ENCODE data around the gene PKP1. TPM values are rescaled to one million over a fixed set of nuclear protein-coding genes. Genes with fewer than 3 reads are reported as not detected.

The PKP1 gene
- total RNA-seq, 2 experiments from 2014 or later = not detected

- Mint-ChIP-seq H3K27ac (no peak overlapping the region), H3K36me3 (ENCODE audit: low read depth) (no peaks in the 10 kb centered on the region), H3K27me3 (ENCODE audit: low read depth) (peaks cover 11% of the 10 kb centered on the region), H3K4me3 (no peak overlapping the region), H3K9me3 (ENCODE audit: insufficient read depth) (no peaks in the 10 kb centered on the region), H3K4me1 (ENCODE audit: low read depth) (no peaks in the 10 kb centered on the region)
- DNase-seq (no peak), ATAC-seq (no peak)
- ChIA-PET POLR2A (no interaction called here), CTCF (no interaction called here)
Measured at GRCh38 chr1:201302163-201303152, 19.2 kb downstream of the PKP1 start.

- no peak overlapping the region for H3K27ac Mint-ChIP-seq
- CTCF ChIA-PET = interaction anchor here (0.9 kb wide), 1 partner anchor 44 kb away, joined by 3 read pairs; no protein-coding TSS in a partner anchor
- DNase-seq (no peak), ATAC-seq (no peak)
- POLR2A ChIA-PET = no interaction called here
- no peaks in the 10 kb centered on the region for H3K36me3 Mint-ChIP-seq (ENCODE audit: low read depth)
- peaks cover 7% of the 10 kb centered on the region for H3K27me3 Mint-ChIP-seq (ENCODE audit: low read depth)
- no peak overlapping the region for H3K4me3 Mint-ChIP-seq
- no peaks in the 10 kb centered on the region for H3K4me1 Mint-ChIP-seq (ENCODE audit: low read depth)
- no peaks in the 10 kb centered on the region for H3K9me3 Mint-ChIP-seq (ENCODE audit: insufficient read depth)
Measured at GRCh38 chr1:201304126-201304525, 20.8 kb downstream of the PKP1 start.

- Mint-ChIP-seq H3K36me3 (ENCODE audit: low read depth) (no peaks in the 10 kb centered on the region), H3K27me3 (ENCODE audit: low read depth) (peaks cover 14% of the 10 kb centered on the region), H3K9me3 (ENCODE audit: insufficient read depth) (no peaks in the 10 kb centered on the region), H3K4me3 (no peak overlapping the region), H3K27ac (no peak overlapping the region), H3K4me1 (ENCODE audit: low read depth) (no peaks in the 10 kb centered on the region)
- CTCF ChIA-PET = no interaction called here
- ATAC-seq = no peak
- no peak for DNase-seq
- POLR2A ChIA-PET = no interaction called here
Measured at GRCh38 chr1:201305815-201306214, 22.5 kb downstream of the PKP1 start.

DNA sequence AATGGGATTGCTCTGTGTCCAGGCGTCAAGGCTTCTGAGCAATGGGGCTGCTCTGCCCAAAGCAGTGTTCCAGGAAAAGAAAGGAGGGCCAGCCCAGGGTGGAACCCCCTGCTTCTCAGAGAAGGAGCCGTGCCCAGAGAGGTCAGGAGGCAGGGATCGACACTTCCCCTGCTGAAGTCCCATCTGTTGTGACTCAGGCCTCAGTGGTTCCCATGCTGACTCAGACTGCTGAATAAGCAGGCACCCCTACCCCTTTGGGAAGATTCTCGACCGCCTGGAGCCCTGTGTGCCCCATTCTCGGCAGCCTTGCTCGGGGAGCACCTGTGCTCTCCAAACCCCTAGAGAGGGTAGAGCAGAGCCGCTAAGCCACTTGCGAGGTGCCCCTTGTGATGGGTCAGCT is 23.9 kb downstream of the PKP1 start:
- no peak overlapping the region for H3K4me3 Mint-ChIP-seq

DNA sequence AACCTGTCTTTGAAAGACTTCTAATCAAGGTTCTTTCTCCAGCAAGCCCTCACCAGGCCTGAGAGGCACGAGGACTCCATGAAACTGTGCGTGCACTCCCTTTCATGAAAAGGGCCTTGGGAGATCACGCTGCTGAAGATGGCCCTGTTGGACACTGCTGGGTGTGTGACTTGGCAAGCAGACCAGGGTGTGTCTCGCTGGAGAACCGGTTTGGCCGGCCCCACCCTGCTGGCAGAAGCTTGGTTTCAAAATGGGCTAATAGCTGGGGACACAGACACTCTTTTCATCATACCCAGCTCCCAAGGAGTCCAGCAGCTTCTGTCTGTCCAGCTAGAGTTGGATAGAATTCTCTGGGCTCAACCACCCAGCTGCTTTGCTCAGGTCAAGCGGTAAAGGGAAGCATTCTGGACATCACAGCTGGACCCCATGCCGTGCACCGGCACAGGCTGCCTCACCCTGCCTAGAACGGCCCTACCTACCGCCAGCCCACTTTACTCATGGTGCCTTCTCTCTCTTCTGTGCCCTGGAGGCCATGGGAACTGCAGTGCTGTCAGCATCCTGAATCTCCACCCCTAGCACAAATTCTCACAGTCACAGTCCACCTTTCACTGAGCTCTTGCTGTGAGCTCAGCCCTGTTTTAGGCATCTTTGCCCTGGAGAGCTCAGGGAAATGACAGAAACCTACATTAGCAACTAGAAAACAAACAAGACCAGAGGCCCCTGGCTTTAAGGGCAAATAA is 24.6 kb downstream of the PKP1 start:
- CTCF ChIA-PET = no interaction called here
- peaks cover 14% of the 10 kb centered on the region for H3K27me3 Mint-ChIP-seq (ENCODE audit: low read depth)

More for the DNA sequence above, 23.9 kb downstream of the PKP1 start:
- H3K27me3 Mint-ChIP-seq (ENCODE audit: low read depth) = peaks cover 14% of the 10 kb centered on the region
- POLR2A ChIA-PET = no interaction called here
- DNase-seq = no peak
- H3K27ac Mint-ChIP-seq = no peak overlapping the region
- no peaks in the 10 kb centered on the region for H3K36me3 Mint-ChIP-seq (ENCODE audit: low read depth)
- no peaks in the 10 kb centered on the region for H3K9me3 Mint-ChIP-seq (ENCODE audit: insufficient read depth)
- CTCF ChIA-PET = no interaction called here
- no peak for ATAC-seq
- peaks cover 13% of the 10 kb centered on the region for H3K4me1 Mint-ChIP-seq (ENCODE audit: low read depth)

GRCh38 chr1:201309416-201309815 is 26.1 kb downstream of the PKP1 start:
- ATAC-seq (no peak), DNase-seq (peak; percentile 25)
- ChIA-PET POLR2A (no interaction called here), CTCF (interaction anchor here (1.0 to 1.4 kb wide), 3 partner anchors 36 to 97 kb away, joined by 3 to 4 read pairs (median 4); no protein-coding TSS in a partner anchor)
- H3K9me3 Mint-ChIP-seq (ENCODE audit: insufficient read depth) = no peaks in the 10 kb centered on the region
- peaks cover 14% of the 10 kb centered on the region for H3K27me3 Mint-ChIP-seq (ENCODE audit: low read depth)
- no peak overlapping the region for H3K27ac Mint-ChIP-seq
- H3K4me3 Mint-ChIP-seq = no peak overlapping the region
- peaks cover 13% of the 10 kb centered on the region for H3K4me1 Mint-ChIP-seq (ENCODE audit: low read depth)
- no peaks in the 10 kb centered on the region for H3K36me3 Mint-ChIP-seq (ENCODE audit: low read depth)

More for the DNA sequence above, 24.6 kb downstream of the PKP1 start:
- ATAC-seq (no peak), DNase-seq (no peak)
- Mint-ChIP-seq H3K4me1 (ENCODE audit: low read depth) (peaks cover 13% of the 10 kb centered on the region), H3K27ac (no peak overlapping the region), H3K9me3 (ENCODE audit: insufficient read depth) (no peaks in the 10 kb centered on the region), H3K4me3 (no peak overlapping the region), H3K36me3 (ENCODE audit: low read depth) (no peaks in the 10 kb centered on the region)
- POLR2A ChIA-PET = no interaction called here

GRCh38 chr1:201310251-201310985 is 27.1 kb downstream of the PKP1 start:
- POLR2A ChIA-PET = no interaction called here
- peaks cover 14% of the 10 kb centered on the region for H3K27me3 Mint-ChIP-seq (ENCODE audit: low read depth)
- peaks cover 13% of the 10 kb centered on the region for H3K4me1 Mint-ChIP-seq (ENCODE audit: low read depth)
- H3K4me3 Mint-ChIP-seq = no peak overlapping the region
- no peaks in the 10 kb centered on the region for H3K36me3 Mint-ChIP-seq (ENCODE audit: low read depth)
- no peak overlapping the region for H3K27ac Mint-ChIP-seq
- DNase-seq (no peak), ATAC-seq (no peak)
- no peaks in the 10 kb centered on the region for H3K9me3 Mint-ChIP-seq (ENCODE audit: insufficient read depth)
- CTCF ChIA-PET = interaction anchor here (1.0 to 1.4 kb wide), 2 partner anchors 53 to 99 kb away, joined by 3 to 4 read pairs; no protein-coding TSS in a partner anchor

GRCh38 chr1:201310986-201311355 is 27.7 kb downstream of the PKP1 start:
- POLR2A ChIA-PET = no interaction called here
- H3K27ac Mint-ChIP-seq = no peak overlapping the region
- H3K27me3 Mint-ChIP-seq (ENCODE audit: low read depth) = peaks cover 16% of the 10 kb centered on the region
- no peaks in the 10 kb centered on the region for H3K36me3 Mint-ChIP-seq (ENCODE audit: low read depth)
- CTCF ChIA-PET = interaction anchor here (1.0 to 1.5 kb wide), 2 partner anchors 50 to 98 kb away, joined by 3 to 6 read pairs; no protein-coding TSS in a partner anchor
- no peaks in the 10 kb centered on the region for H3K9me3 Mint-ChIP-seq (ENCODE audit: insufficient read depth)
- ATAC-seq (no peak), DNase-seq (no peak)
- peaks cover 13% of the 10 kb centered on the region for H3K4me1 Mint-ChIP-seq (ENCODE audit: low read depth)
- no peak overlapping the region for H3K4me3 Mint-ChIP-seq

DNA sequence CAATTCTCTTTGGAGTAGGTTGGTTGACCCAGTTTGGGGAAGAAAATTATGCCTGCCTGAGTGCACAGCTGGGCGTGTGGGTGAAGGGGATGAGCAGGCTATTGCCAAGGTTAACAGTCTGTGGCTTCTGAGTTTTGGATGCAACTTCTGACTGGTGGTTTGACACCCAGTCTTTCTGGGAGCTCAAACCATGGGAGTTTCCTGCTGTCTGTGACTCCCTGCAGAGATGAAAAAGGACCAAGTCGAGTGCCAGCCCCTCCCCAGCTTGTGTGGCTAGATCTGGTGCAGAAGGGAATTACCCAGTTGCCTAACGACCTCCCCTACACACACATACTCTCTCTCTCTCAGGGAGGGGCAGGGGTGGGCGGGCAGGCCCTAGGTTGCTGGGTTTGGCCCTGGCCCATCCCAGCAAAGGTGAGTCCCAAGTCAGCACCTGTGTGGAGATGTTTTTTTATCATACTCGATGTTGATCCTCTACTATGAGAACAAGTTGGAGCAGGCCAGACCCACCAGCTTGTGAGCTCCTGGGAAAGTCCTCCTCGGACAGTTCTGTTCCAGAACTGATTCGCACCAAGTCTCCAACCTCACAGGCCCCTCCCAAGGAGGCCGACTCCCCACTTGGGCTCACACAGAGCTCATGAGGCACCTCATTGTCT is 28.2 kb downstream of the PKP1 start:
- DNase-seq = peak; percentile 22
- Mint-ChIP-seq H3K27ac (no peak overlapping the region), H3K4me3 (no peak overlapping the region), H3K9me3 (ENCODE audit: insufficient read depth) (no peaks in the 10 kb centered on the region), H3K27me3 (ENCODE audit: low read depth) (peaks cover 17% of the 10 kb centered on the region), H3K4me1 (ENCODE audit: low read depth) (peaks cover 13% of the 10 kb centered on the region), H3K36me3 (ENCODE audit: low read depth) (no peaks in the 10 kb centered on the region)
- POLR2A ChIA-PET = no interaction called here
- CTCF ChIA-PET = interaction anchor here (1.0 to 1.7 kb wide), 4 partner anchors 16 to 97 kb away, joined by 3 to 6 read pairs (median 4); no protein-coding TSS in a partner anchor
- peak; percentile 37 for ATAC-seq

DNA sequence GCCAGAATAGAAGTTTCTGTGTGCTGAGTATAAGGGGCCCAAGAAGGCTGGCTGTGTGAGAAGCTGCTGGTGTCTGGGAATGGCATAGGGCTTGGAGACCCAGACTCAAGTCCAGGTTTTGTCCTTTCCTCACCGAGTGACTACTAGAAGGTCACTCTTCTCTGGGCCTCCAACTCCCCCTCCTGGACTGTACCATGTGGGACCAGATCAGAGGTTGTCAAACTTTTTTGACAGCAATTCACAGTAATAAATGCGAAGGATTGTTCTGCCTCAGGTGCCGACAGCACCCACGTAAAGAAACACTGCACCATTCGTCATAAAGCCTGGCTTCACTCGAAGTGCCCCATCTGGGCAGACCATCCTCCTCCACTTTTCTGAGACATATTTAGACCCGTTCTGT is 29.0 kb downstream of the PKP1 start:
- H3K4me3 Mint-ChIP-seq = no peak overlapping the region
- H3K27me3 Mint-ChIP-seq (ENCODE audit: low read depth) = peaks cover 17% of the 10 kb centered on the region
- no peaks in the 10 kb centered on the region for H3K9me3 Mint-ChIP-seq (ENCODE audit: insufficient read depth)
- ATAC-seq = no peak
- CTCF ChIA-PET = interaction anchor here (1.0 to 1.7 kb wide), 3 partner anchors 15 to 49 kb away, joined by 3 to 6 read pairs (median 4); no protein-coding TSS in a partner anchor
- H3K36me3 Mint-ChIP-seq (ENCODE audit: low read depth) = no peaks in the 10 kb centered on the region
- POLR2A ChIA-PET = no interaction called here
- no peak for DNase-seq
- H3K27ac Mint-ChIP-seq = no peak overlapping the region
- peaks cover 13% of the 10 kb centered on the region for H3K4me1 Mint-ChIP-seq (ENCODE audit: low read depth)

DNA sequence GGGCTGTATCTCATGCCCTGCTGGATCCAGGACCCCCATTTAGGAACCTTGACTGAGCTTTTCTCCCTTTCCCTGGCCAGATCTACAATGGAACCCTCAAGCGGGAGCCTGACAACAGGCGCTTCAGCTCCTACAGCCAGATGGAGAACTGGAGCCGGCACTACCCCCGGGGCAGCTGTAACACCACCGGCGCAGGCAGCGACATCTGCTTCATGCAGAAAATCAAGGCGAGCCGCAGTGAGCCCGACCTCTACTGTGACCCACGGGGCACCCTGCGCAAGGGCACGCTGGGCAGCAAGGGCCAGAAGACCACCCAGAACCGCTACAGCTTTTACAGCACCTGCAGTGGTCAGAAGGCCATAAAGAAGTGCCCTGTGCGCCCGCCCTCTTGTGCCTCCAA is 29.8 kb downstream of the PKP1 start:
- H3K27ac Mint-ChIP-seq = no peak overlapping the region
- DNase-seq (no peak), ATAC-seq (no peak)
- H3K9me3 Mint-ChIP-seq (ENCODE audit: insufficient read depth) = no peaks in the 10 kb centered on the region
- POLR2A ChIA-PET = no interaction called here
- peaks cover 13% of the 10 kb centered on the region for H3K4me1 Mint-ChIP-seq (ENCODE audit: low read depth)
- CTCF ChIA-PET = interaction anchor here (1.7 kb wide), 1 partner anchor 14 kb away, joined by 4 read pairs; no protein-coding TSS in a partner anchor
- H3K27me3 Mint-ChIP-seq (ENCODE audit: low read depth) = peaks cover 16% of the 10 kb centered on the region
- no peak overlapping the region for H3K4me3 Mint-ChIP-seq
- no peaks in the 10 kb centered on the region for H3K36me3 Mint-ChIP-seq (ENCODE audit: low read depth)

Data from activated CD8-positive, alpha-beta T cell treated with anti-CD3 and anti-CD28 coated beads, Interleukin-2, amount 10 ng/mL, durations not matched to agents 7 days and 5 days (primary cell).